HEK293T (cell line): ENCODE results near the gene TMED10.

Experiments
- ARNT ChIP-seq: fragments of 450-650 bp; IDR thresholded peaks from 2 replicates; pipeline ENCODE4 v1.6.1; 2017; ENCODE audit warnings: mild to moderate bottlenecking
- BHLHE40 ChIP-seq: fragments of 450-650 bp; IDR thresholded peaks from 2 replicates; pipeline ENCODE4 v1.6.1; 2016; ENCODE audit warnings: mild to moderate bottlenecking, moderate library complexity, borderline replicate concordance
- FOXK2 ChIP-seq: fragments of 450-650 bp; IDR thresholded peaks from 2 replicates; pipeline ENCODE4 v1.6.1; 2016; ENCODE audit warnings: mild to moderate bottlenecking
- FOXM1 ChIP-seq: fragments of 450-650 bp; IDR thresholded peaks from 2 replicates; pipeline ENCODE4 v1.6.1; 2017; ENCODE audit warnings: mild to moderate bottlenecking, borderline replicate concordance
- HDGF ChIP-seq: fragments of 450-650 bp; IDR thresholded peaks from 2 replicates; pipeline ENCODE4 v1.6.1; 2017; ENCODE audit warnings: antibody characterized with exemption, borderline replicate concordance
- LEF1 ChIP-seq: fragments of 450-650 bp; IDR thresholded peaks from 2 replicates; pipeline ENCODE4 v1.6.1; 2017; ENCODE audit warnings: mild to moderate bottlenecking, borderline replicate concordance
- SP1 ChIP-seq: fragments of 450-650 bp; IDR thresholded peaks from 2 replicates; pipeline ENCODE4 v1.6.1; 2017
- SUZ12 ChIP-seq: fragments of 450-650 bp; IDR thresholded peaks from 2 replicates; pipeline ENCODE4 v1.6.1; 2016; ENCODE audit warnings: mild to moderate bottlenecking
- TARDBP ChIP-seq: fragments of 450-650 bp; IDR thresholded peaks from 2 replicates; pipeline ENCODE4 v1.6.1; 2016
- ZNF384 ChIP-seq: fragments of 450-650 bp; IDR thresholded peaks from 2 replicates; pipeline ENCODE4 v1.6.1; 2016
- TF ChIP-seq, protein P1 (sequence below): fragments of 450-650 bp; IDR thresholded peaks from 2 replicates; pipeline ENCODE4 v1.6.1; 2016

DNA sequence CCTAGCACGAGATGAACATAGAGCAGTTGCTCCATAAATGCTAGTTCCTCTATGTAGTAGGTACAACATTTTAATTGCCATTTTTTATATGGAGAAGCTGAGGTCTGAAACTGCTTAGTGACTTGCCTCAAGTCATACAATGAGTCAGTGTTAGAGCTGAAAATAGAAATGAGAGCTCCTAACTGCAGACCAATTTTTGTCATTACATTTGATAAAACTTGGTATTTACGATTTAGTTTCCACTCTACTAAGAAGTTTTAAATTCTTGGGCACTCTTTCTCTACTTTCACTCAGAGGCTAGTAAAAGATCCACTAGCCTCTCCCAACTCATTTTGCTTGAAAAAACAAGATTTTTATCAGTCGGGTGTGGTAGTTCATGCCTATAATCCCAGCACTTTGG is 8.1 kb upstream of the TMED10 start:
- TF ChIP-seq HDGF = no peak
- TF ChIP-seq FOXM1 = no peak
- no peak for TF ChIP-seq SUZ12
- TF ChIP-seq SP1 = no peak
- TF ChIP-seq FOXK2 = no peak
- TF ChIP-seq ARNT = no peak
- TF ChIP-seq, protein P1, sequence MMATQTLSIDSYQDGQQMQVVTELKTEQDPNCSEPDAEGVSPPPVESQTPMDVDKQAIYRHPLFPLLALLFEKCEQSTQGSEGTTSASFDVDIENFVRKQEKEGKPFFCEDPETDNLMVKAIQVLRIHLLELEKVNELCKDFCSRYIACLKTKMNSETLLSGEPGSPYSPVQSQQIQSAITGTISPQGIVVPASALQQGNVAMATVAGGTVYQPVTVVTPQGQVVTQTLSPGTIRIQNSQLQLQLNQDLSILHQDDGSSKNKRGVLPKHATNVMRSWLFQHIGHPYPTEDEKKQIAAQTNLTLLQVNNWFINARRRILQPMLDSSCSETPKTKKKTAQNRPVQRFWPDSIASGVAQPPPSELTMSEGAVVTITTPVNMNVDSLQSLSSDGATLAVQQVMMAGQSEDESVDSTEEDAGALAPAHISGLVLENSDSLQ = no peak
- no peak for TF ChIP-seq BHLHE40
- no peak for TF ChIP-seq ZNF384
- no peak for TF ChIP-seq TARDBP
- TF ChIP-seq LEF1 = no peak
